KBM-7 (cell line): Measurements from ENCODE around the gene PPRC1.
A peak's percentile ranks its signal among the peaks of the same experiment; 100 is the strongest.

Experiments
- DNase-seq: peaks from one replicate; pipeline ENCODE4 v3.0.0-alpha.2; 2015
- in situ Hi-C: fragments of 300-500 bp; cut with MboI; formaldehyde crosslinking; loops from 2 replicates; pipeline ENCODE4 v1.14.3; 2020; ENCODE audit warnings: low sequenced_read_pairs, low pct_unique_long_range_greater_than_20kb, mixed read lengths

Gene PPRC1

GRCh38 chr10:102140913-102141540 is 8.2 kb downstream of the PPRC1 start:
- no peak for DNase-seq
- in situ Hi-C loops = no loop called here

GRCh38 chr10:102141583-102142107 is 8.8 kb downstream of the PPRC1 start:
- in situ Hi-C loops = no loop called here

DNA sequence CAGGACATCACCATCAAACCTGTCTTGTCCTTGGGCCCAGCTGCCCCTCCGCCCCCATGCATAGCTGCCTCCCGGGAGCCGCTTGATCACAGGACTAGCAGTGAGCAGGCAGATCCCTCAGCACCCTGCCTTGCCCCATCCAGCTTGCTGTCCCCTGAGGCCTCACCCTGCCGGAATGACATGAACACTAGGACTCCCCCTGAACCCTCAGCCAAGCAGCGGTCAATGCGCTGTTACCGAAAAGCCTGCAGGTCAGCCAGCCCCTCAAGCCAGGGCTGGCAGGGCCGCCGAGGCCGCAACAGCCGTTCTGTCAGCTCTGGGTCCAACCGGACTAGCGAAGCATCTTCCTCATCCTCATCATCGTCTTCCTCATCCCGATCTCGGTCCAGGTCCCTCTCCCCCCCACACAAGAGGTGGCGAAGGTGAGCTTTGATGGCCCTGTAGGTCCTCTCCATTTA is 14.2 kb downstream of the PPRC1 start:
- DNase-seq = no peak
- in situ Hi-C loops = no loop called here

More at GRCh38 chr10:102141583-102142107, 8.8 kb downstream of the PPRC1 start:
- DNase-seq = no peak

- DNase-seq = no peak
- in situ Hi-C loops = no loop called here
Observed at GRCh38 chr10:102147561-102147960, 14.7 kb downstream of the PPRC1 start.

GRCh38 chr10:102148275-102148674 is 15.4 kb downstream of the PPRC1 start:
- DNase-seq = no peak
- in situ Hi-C loops = no loop called here

GRCh38 chr10:102150970-102151773 is 18.3 kb downstream of the PPRC1 start:
- in situ Hi-C loops = no loop called here
- no peak for DNase-seq

- DNase-seq = peak; percentile 100
- in situ Hi-C loops = no loop called here
Observed at GRCh38 chr10:102151774-102152544, 19.1 kb downstream of the PPRC1 start, which contains the start of gene NOLC1. NOLC1 (plus strand) TSS chr10:102152389; CDS start chr10:102152411, 22 bp downstream.

- in situ Hi-C loops = no loop called here
- DNase-seq = no peak
Observed at GRCh38 chr10:102152545-102152890, 19.7 kb downstream of the PPRC1 start.

DNA sequence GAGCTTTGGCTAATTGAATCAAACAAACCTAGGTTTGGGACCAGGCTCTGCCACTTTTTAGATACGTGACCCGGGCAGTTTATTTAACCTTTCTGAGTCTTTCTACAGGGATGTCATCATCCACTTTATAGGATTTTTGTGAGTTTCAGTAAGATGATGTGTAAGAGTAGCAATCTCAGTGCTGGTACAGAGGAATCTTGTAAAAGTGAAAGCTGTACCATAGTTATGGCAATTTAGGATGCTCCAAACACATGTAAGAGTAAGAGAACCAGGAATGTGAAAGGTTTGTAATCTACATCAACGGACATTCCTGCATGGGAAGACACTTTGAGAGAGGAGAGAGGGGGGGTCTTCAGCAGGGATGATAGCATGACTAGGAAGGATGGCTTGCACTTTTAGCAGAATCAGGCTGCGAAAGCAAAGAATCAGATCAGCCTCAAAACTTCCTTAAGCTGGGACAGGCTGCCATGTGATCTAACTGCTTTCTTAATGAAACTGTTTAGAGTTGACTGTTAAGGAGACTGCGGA is 20.3 kb downstream of the PPRC1 start:
- peak; percentile 31 for DNase-seq
- in situ Hi-C loops = no loop called here

GRCh38 chr10:102154466-102155116 is 21.8 kb downstream of the PPRC1 start:
- DNase-seq = no peak
- in situ Hi-C loops = no loop called here

DNA sequence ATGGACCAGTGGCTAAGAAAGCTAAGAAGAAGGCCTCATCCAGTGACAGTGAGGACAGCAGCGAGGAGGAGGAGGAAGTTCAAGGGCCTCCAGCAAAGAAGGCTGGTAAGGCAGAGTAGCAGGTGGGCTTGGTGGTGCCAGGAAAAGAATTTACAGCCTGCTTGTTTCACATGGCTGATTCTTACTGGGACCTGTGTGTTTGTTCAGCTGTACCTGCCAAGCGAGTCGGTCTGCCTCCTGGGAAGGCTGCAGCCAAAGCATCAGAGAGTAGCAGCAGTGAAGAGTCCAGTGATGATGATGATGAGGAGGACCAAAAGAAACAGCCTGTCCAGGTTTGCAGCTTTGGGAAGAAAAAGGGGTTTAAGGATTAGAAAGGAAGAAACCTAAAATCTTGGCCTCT is 24.4 kb downstream of the PPRC1 start:
- in situ Hi-C loops = no loop called here
- DNase-seq = no peak

GRCh38 chr10:102159051-102159597 is 26.3 kb downstream of the PPRC1 start:
- no peak for DNase-seq
- in situ Hi-C loops = no loop called here

DNA sequence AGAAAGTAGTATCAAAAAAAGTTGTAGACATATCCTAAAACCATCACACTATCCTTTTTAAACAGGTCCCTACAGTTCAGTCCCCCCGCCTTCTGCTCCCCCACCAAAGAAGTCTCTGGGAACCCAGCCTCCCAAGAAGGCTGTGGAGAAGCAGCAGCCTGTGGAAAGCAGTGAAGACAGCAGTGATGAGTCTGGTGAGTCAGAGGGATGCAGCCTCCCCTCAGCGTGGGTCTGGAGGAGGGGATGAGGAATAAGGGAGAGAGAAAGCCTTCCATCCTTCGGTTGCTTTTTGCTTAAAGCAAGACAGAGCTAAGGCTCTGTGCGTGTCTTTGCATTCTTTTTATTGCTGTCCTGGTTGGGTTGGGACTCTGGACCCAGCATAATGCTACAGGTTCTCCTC is 27.0 kb downstream of the PPRC1 start:
- no peak for DNase-seq
- in situ Hi-C loops = no loop called here

DNA sequence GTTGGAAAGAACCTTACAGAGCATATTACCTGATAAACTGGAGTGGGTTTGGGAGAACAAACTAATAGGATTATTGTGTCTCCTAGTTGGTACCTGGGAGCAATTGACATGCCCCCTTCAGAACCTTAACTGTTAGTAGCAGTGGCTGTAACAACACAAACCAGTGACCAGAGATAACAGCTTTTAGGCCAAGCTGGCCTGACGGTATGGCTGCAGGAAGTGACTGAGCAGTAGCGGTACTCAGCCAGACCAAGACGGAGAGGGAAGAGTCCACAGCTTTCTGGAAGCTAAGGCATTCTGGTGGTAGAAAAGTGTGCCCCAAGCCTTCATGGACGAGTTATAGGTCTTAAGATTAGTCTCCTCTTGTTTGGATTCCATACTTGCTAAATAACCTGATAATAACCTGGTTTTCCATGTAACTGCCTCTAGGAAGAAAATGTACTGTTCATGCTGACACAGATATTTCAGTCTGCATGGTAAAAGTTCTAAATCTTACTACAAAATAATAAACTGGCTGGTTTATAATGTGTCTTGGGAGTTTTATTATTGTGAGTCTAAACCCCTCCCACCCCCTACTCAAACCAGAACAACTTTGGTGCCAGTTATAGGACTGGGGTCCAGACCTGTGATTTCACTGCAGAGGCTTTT is 30.6 kb downstream of the PPRC1 start:
- in situ Hi-C loops = no loop called here
- no peak for DNase-seq

DNA sequence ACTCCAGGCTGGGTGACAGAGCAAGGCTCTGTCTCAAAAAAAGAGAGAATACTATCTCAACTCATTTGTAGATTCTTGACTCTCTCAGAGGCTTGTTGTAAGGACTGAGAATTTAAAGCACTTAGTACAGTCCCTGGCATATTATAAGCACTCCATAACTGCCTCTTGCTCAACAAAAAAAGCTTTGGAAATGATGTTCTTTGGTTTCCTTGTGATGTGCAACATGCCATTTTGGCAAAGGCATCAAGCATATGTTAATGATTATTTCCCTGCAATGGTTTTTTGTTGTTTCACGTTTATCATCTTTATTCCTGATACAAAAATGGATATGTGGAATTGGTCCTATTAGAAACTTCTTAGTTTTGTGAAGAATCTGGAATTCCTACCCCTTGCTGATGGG is 35.0 kb downstream of the PPRC1 start:
- in situ Hi-C loops = no loop called here
- no peak for DNase-seq

DNA sequence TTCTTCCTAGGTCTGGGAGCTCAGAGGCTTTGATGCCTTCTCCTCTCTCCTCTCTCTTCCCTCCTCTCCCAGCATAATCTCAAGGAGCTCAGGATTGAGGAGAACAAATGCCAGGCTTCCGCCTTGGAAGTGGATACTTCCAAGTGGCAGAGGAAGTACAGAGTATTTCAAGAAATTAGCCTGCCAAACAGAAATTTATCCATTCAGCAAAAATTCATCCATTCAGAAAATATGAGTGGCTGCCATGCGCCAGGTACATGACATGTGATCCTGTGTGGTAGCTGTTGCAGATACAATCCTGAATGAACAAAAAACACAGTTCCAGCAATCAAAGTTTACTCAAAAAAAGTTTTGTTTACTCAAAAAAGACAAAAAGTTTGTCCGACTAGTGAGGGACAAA is 37.8 kb downstream of the PPRC1 start:
- DNase-seq = no peak
- in situ Hi-C loops = no loop called here

DNA sequence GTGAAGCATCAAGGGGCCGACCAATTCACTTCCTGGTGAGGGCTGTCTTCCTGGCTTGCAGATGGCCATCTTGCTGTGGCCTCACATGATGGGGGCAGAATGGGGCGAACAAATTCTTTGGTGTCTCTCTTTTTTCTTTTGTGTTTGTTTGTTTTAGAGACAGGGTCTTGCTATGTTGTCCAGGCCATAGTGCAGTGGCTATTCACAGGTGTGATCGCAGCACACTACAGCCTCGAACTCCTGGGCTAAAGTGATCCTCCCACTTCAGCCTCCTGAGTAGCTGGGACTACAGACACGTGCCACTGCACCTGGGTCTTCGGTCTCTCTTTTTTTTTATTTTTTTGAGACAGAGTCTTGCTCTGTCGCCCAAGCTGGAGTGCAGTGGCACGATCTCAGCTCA is 39.4 kb downstream of the PPRC1 start:
- no peak for DNase-seq
- in situ Hi-C loops = no loop called here

DNA sequence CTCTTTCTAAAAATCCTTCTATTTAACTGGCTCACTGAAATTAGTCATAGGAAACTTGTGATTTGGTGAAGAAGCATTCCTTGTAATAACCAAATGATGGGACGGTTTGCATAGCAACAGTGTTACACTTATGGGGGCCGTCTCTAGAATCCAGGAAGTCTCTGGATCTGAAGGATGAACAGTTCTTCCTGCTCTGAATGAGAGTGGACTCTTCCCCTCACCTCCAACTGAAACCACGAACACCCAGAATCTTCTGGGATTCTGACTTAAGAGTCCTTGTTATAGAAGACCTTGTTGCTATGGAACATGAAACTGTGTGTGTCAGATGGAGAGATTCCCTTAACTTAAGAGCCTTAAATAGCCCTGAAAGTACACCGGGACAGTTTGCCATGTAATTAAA is 42.6 kb downstream of the PPRC1 start:
- no peak for DNase-seq
- in situ Hi-C loops = no loop called here
